ENCODE results near the gene TEKTIP1. TPM values are rescaled to one million over a fixed set of nuclear protein-coding genes. Genes with fewer than 3 reads are reported as not detected.

The TEKTIP1 gene
- total RNA-seq, 1 donor from 2014 or later, result 0.73 TPM

DNA sequence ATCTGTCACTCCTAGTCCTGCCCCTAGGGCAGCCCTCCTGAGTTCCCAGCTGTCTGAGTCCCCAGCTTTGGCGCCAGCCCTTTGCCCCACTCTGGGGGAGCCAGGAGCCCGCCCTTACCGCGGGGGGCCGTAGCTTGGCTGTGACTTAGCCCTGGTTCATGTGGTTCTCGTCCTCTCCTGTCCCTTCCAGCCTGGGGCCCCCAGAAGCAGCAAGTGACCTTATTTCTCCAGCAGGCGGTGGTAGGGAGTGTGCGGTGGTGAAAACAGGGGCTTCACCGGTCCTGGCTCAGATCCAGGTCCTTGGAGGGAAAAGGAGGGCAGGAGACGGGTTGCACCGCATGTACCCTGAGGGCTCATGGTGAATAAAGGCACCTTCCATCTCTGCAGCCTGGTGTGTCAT lies 54.2 kb downstream of the TEKTIP1 start:
- Mint-ChIP-seq H3K9me3 (ENCODE audit: unreplicated experiment) (no peaks in the 10 kb centered on the region), H3K4me1 (ENCODE audit: unreplicated experiment) (no peaks in the 10 kb centered on the region), H3K27me3 (ENCODE audit: unreplicated experiment) (peaks cover 3% of the 10 kb centered on the region), H3K27ac (ENCODE audit: unreplicated experiment) (no peak overlapping the region), H3K36me3 (ENCODE audit: unreplicated experiment) (no peaks in the 10 kb centered on the region), H3K4me3 (ENCODE audit: unreplicated experiment) (no peak overlapping the region)
- DNase-seq (ENCODE audit: extremely low spot score, unreplicated experiment), result no peak
- TF ChIP-seq, protein P1, sequence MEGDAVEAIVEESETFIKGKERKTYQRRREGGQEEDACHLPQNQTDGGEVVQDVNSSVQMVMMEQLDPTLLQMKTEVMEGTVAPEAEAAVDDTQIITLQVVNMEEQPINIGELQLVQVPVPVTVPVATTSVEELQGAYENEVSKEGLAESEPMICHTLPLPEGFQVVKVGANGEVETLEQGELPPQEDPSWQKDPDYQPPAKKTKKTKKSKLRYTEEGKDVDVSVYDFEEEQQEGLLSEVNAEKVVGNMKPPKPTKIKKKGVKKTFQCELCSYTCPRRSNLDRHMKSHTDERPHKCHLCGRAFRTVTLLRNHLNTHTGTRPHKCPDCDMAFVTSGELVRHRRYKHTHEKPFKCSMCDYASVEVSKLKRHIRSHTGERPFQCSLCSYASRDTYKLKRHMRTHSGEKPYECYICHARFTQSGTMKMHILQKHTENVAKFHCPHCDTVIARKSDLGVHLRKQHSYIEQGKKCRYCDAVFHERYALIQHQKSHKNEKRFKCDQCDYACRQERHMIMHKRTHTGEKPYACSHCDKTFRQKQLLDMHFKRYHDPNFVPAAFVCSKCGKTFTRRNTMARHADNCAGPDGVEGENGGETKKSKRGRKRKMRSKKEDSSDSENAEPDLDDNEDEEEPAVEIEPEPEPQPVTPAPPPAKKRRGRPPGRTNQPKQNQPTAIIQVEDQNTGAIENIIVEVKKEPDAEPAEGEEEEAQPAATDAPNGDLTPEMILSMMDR (IDR thresholded peaks at IDR 0.05), result no peak

Other genes starting within 250 kb of the TEKTIP1 start
- gene NFIC, start 172.6 kb upstream of the TEKTIP1 start, total RNA-seq, result 61.4 and 63.8 TPM in 2 replicates
- not detected in 2 replicates for gene SMIM24, start 58.6 kb upstream of the TEKTIP1 start, total RNA-seq
- not detected in 2 replicates for gene SMIM44, start 55.7 kb upstream of the TEKTIP1 start, total RNA-seq
- 10.0 and 10.8 TPM in 2 replicates for gene DOHH, start 38.5 kb upstream of the TEKTIP1 start, total RNA-seq
- gene FZR1, start 32.9 kb upstream of the TEKTIP1 start, total RNA-seq, result 45.3 and 49.5 TPM in 2 replicates
- gene MFSD12, start 18.4 kb downstream of the TEKTIP1 start, total RNA-seq, result 85.5 and 91.7 TPM in 2 replicates
- gene HMG20B, start 33.8 kb downstream of the TEKTIP1 start, total RNA-seq, result 74.1 and 81.4 TPM in 2 replicates
- gene GIPC3, start 46.3 kb downstream of the TEKTIP1 start, total RNA-seq, result 0.67 and 1.2 TPM in 2 replicates
- 0.30 TPM in 1 of 2 replicates, not detected in the other for gene TBXA2R, start 67.7 kb downstream of the TEKTIP1 start, total RNA-seq
- gene CACTIN, start 87.6 kb downstream of the TEKTIP1 start, total RNA-seq, result 24.7 and 26.6 TPM in 2 replicates
- 73.0 and 75.7 TPM in 2 replicates for gene PIP5K1C, start 161.3 kb downstream of the TEKTIP1 start, total RNA-seq
- gene TJP3, start 169.2 kb downstream of the TEKTIP1 start, total RNA-seq, result not detected in 2 replicates
- gene APBA3, start 222.5 kb downstream of the TEKTIP1 start, total RNA-seq, result 21.6 and 24.7 TPM in 2 replicates
- gene MRPL54, start 223.5 kb downstream of the TEKTIP1 start, total RNA-seq, result 43.8 and 53.2 TPM in 2 replicates
- not detected in 2 replicates for gene RAX2, start 233.1 kb downstream of the TEKTIP1 start, total RNA-seq
- gene MATK, start 247.2 kb downstream of the TEKTIP1 start, total RNA-seq, result not detected in 2 replicates

Data from osteocyte (in vitro differentiated cells).